Fibroblast of lung (primary cell): ENCODE results near the gene MYL12B. TPM values are rescaled to one million over a fixed set of nuclear protein-coding genes. Genes with fewer than 3 reads are reported as not detected.

Experiments used
- DNase-seq, 2 donors: peaks; one replicate each; pipeline versions ENCODE4 v3.0.0 to v3.0.0-alpha.2; 2010; ENCODE audit warnings: low read depth in 2 of 2
- H2AFZ ChIP-seq: 2 replicates; pipeline ENCODE4 v1.5.1; 2012; ENCODE audit warnings: low read length, control low read depth, inconsistent platforms
- H3K27ac ChIP-seq: 2 replicates; pipeline ENCODE4 v1.5.1; 2011; ENCODE audit warnings: low read length, control low read depth; ENCODE audit not compliant: insufficient read depth
- H3K27me3 ChIP-seq: 2 replicates; pipeline ENCODE4 v1.5.1; 2011; ENCODE audit warnings: mild to moderate bottlenecking, low read length; ENCODE audit not compliant: control insufficient read depth, insufficient read depth
- H3K36me3 ChIP-seq: 2 replicates; pipeline ENCODE4 v1.5.1; 2011; ENCODE audit warnings: low read length; ENCODE audit not compliant: control insufficient read depth, insufficient read depth
- H3K4me1 ChIP-seq: 2 replicates; pipeline ENCODE4 v1.5.1; 2011; ENCODE audit warnings: low read length; ENCODE audit not compliant: control insufficient read depth, insufficient read depth; ENCODE audit errors: extremely low read depth
- H3K4me2 ChIP-seq: 2 replicates; pipeline ENCODE4 v1.5.1; 2011; ENCODE audit warnings: low read length, control low read depth; ENCODE audit not compliant: insufficient read depth; ENCODE audit errors: extremely low read depth
- H3K4me3 ChIP-seq, 4 experiments: fragments of 200-600 bp in 1 of 4; sonication (generic) in 1 of 4; replicated peaks in 1 of 4; 2 replicates each; pipeline ENCODE4 v1.5.1; 2011 to 2016; ENCODE audit warnings: low read length in 4 of 4, low read depth in 3 of 4, mild to moderate bottlenecking in 3 of 4, control low read depth in 2 of 4, inconsistent platforms in 1 of 4, mixed read lengths in 1 of 4; ENCODE audit not compliant: insufficient read depth in 1 of 4; ENCODE audit errors: control extremely low read depth in 1 of 4
- H3K79me2 ChIP-seq: 2 replicates; pipeline ENCODE4 v1.5.1; 2012; ENCODE audit warnings: mild to moderate bottlenecking, low read length, inconsistent platforms; ENCODE audit not compliant: control insufficient read depth, insufficient read depth
- H3K9ac ChIP-seq: 2 replicates; pipeline ENCODE4 v1.5.1; 2011; ENCODE audit warnings: mild to moderate bottlenecking, low read length, control low read depth; ENCODE audit not compliant: insufficient read depth
- H3K9me3 ChIP-seq: 2 replicates; pipeline ENCODE4 v1.5.1; 2012; ENCODE audit warnings: low read depth, low read length; ENCODE audit not compliant: control insufficient read depth, insufficient read depth
- H4K20me1 ChIP-seq: 2 replicates; pipeline ENCODE4 v1.5.1; 2011; ENCODE audit warnings: low read length; ENCODE audit not compliant: control insufficient read depth, insufficient read depth; ENCODE audit errors: extremely low read depth
- CTCF ChIP-seq, 2 donors: IDR thresholded peaks in 1 of 2; conservative IDR thresholded peaks in 1 of 2; 1 replicate in 1 of 2; 2 replicates in 1 of 2; pipeline ENCODE4 v1.5.1; 2011 to 2012; ENCODE audit warnings: low read length in 2 of 2, control low read depth in 1 of 2, inconsistent platforms in 1 of 2, low read depth in 1 of 2, mild to moderate bottlenecking in 1 of 2
- EZH2 ChIP-seq: IDR thresholded peaks from 2 replicates; pipeline ENCODE4 v1.5.1; 2012; ENCODE audit warnings: low read length, control low read depth, mild to moderate bottlenecking; ENCODE audit errors: missing control alignments
- polyA plus RNA-seq, 2 donors: library from polyadenylated mRNA; depleted of rRNA in 1 of 2; stranded (reverse) in 1 of 2; unstranded in 1 of 2; fragments of >200 nt; gene quantifications; 2 replicates each; pipeline ENCODE4 v1.2.1, GENCODE V29; 2011 to 2012; ENCODE audit warnings: missing spikeins in 1 of 2
- total RNA-seq: library from RNA; depleted of rRNA; stranded (reverse); fragments of >200 nt; gene quantifications from 2 replicates; pipeline ENCODE4 v1.2.1, GENCODE V29; 2014

MYL12B gene
- total and polyA plus RNA-seq, 2 donors (not counting 1 experiment from before 2014, with no cell fraction given), result 473 to 1,122 TPM

DNA sequence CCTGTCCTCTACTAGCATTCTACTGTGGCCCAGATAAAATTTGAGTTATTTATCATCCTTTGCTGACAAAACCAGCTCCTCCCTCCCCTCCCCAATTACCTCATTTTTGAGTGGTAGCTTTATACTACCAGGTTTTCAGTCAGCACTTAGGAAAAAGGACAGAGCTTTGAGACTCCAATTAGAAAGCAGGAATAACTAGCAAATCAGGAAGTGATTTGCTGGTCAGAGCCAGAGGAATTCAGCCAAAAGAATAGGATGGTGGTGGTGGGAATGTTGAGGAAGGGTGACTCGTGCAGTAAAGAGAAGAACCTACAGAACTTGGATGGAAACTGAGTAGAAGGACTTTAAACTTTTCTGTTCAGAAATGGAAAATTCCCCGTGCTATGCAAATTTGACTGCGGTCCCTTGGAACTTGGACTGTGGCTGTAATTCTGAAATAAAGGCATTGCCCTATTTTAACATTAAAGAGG lies 3.7 kb downstream of the MYL12B start:
- Histone ChIP-seq H3K9ac (no peak overlapping the region), H3K4me1 (peaks cover 26% of the 10 kb centered on the region), H4K20me1 (peaks cover 12% of the 10 kb centered on the region), H3K36me3 (no peaks in the 10 kb centered on the region), H3K27ac (no peak overlapping the region), H2AFZ (no peak overlapping the region), H3K79me2 (peaks cover 87% of the 10 kb centered on the region), H3K4me3 (no peak overlapping the region), H3K27me3 (no peaks in the 10 kb centered on the region), H3K4me2 (peak overlapping the region; percentile 55), H3K9me3 (no peaks in the 10 kb centered on the region)
- TF ChIP-seq CTCF (conservative IDR thresholded peaks at IDR 0.05 in 1 of 2, IDR thresholded peaks at IDR 0.05 in 1 of 2; ENCODE audit: low read depth in 1 of 2, low read length in 2 of 2), result no peak
- TF ChIP-seq EZH2, result no peak
- DNase-seq, result peak in 1 of 2 donors; percentile 67

- Histone ChIP-seq H3K27me3 (no peaks in the 10 kb centered on the region), H3K79me2 (peaks cover 92% of the 10 kb centered on the region), H3K9ac (no peak overlapping the region), H3K27ac (no peak overlapping the region), H3K4me3 (no peak overlapping the region), H3K4me1 (peaks cover 21% of the 10 kb centered on the region), H4K20me1 (peaks cover 12% of the 10 kb centered on the region), H3K4me2 (no peak overlapping the region), H3K36me3 (no peaks in the 10 kb centered on the region), H3K9me3 (no peaks in the 10 kb centered on the region), H2AFZ (no peak overlapping the region)
- DNase-seq, result no peak
- TF ChIP-seq EZH2 (no peak), CTCF (conservative IDR thresholded peaks at IDR 0.05 in 1 of 2, IDR thresholded peaks at IDR 0.05 in 1 of 2; ENCODE audit: low read depth in 1 of 2, low read length in 2 of 2) (no peak)
These were observed 4.2 kb downstream of the MYL12B start for GRCh38 chr18:3266062-3266608.

GRCh38 chr18:3268306-3268705 lies 6.4 kb downstream of the MYL12B start:
- TF ChIP-seq EZH2 (no peak), CTCF (conservative IDR thresholded peaks at IDR 0.05 in 1 of 2, IDR thresholded peaks at IDR 0.05 in 1 of 2; ENCODE audit: low read depth in 1 of 2, low read length in 2 of 2) (no peak)
- peaks cover 12% of the 10 kb centered on the region for H4K20me1 ChIP-seq
- no peaks in the 10 kb centered on the region for H3K9me3 ChIP-seq
- H3K36me3 ChIP-seq, result peaks cover 3% of the 10 kb centered on the region
- H3K4me3 ChIP-seq, result no peak overlapping the region
- H2AFZ ChIP-seq, result no peak overlapping the region
- peaks cover 100% of the 10 kb centered on the region for H3K79me2 ChIP-seq
- H3K9ac ChIP-seq, result no peak overlapping the region
- DNase-seq, result no peak
- peaks cover 21% of the 10 kb centered on the region for H3K4me1 ChIP-seq
- H3K4me2 ChIP-seq, result no peak overlapping the region
- H3K27me3 ChIP-seq, result no peaks in the 10 kb centered on the region
- no peak overlapping the region for H3K27ac ChIP-seq
